ENCODE measurements around the gene MATK. TPM values are rescaled to one million over a fixed set of nuclear protein-coding genes. Genes with fewer than 3 reads are reported as not detected.

The MATK gene
- total RNA-seq, 1 experiment from 2014 or later: not detected

Other genes starting within 250 kb of the MATK start
- gene TEKTIP1, start 247.2 kb downstream of the MATK start, total RNA-seq (2014; rRNA removed): not detected in 2 replicates
- 115 and 145 TPM in 2 replicates for gene MFSD12, start 228.8 kb downstream of the MATK start, total RNA-seq (2014; rRNA removed)
- gene HMG20B, start 213.4 kb downstream of the MATK start, total RNA-seq (2014; rRNA removed): 127 and 135 TPM in 2 replicates
- 0.06 and 0.17 TPM in 2 replicates for gene GIPC3, start 200.9 kb downstream of the MATK start, total RNA-seq (2014; rRNA removed)
- 0.57 and 0.64 TPM in 2 replicates for gene TBXA2R, start 179.5 kb downstream of the MATK start, total RNA-seq (2014; rRNA removed)
- gene CACTIN, start 159.6 kb downstream of the MATK start, total RNA-seq (2014; rRNA removed): 32.3 and 35.8 TPM in 2 replicates
- 26.4 and 29.0 TPM in 2 replicates for gene PIP5K1C, start 85.9 kb downstream of the MATK start, total RNA-seq (2014; rRNA removed)
- not detected in 2 replicates for gene TJP3, start 78.0 kb downstream of the MATK start, total RNA-seq (2014; rRNA removed)
- 19.3 and 28.5 TPM in 2 replicates for gene APBA3, start 24.7 kb downstream of the MATK start, total RNA-seq (2014; rRNA removed)
- 38.0 and 50.2 TPM in 2 replicates for gene MRPL54, start 23.7 kb downstream of the MATK start, total RNA-seq (2014; rRNA removed)
- not detected in 2 replicates for gene RAX2, start 14.2 kb downstream of the MATK start, total RNA-seq (2014; rRNA removed)
- not detected in 2 replicates for gene ZFR2, start 82.7 kb upstream of the MATK start, total RNA-seq (2014; rRNA removed)
- gene ATCAY, start 94.3 kb upstream of the MATK start, total RNA-seq (2014; rRNA removed): 0.06 TPM in 1 of 2 replicates, not detected in the other
- not detected in 2 replicates for gene NMRK2, start 146.7 kb upstream of the MATK start, total RNA-seq (2014; rRNA removed)
- gene DAPK3, start 184.7 kb upstream of the MATK start, total RNA-seq (2014; rRNA removed): 135 and 150 TPM in 2 replicates
- 2,004 and 2,150 TPM in 2 replicates for gene EEF2, start 199.1 kb upstream of the MATK start, total RNA-seq (2014; rRNA removed)
- 17.6 and 18.1 TPM in 2 replicates for gene PIAS4, start 221.4 kb upstream of the MATK start, total RNA-seq (2014; rRNA removed)